GM04503 (cell line): ENCODE measurements around the gene ANAPC2.
A peak's percentile ranks its signal among the peaks of the same experiment; 100 is the strongest.
"Not testable (repeated sequence)": the region's sequence is repeated elsewhere in the genome, so short reads cannot be mapped to it uniquely, and the experiment has no call there.

Source experiments
- DNase-seq: peaks from one replicate; pipeline ENCODE4 v3.0.0-alpha.2; 2012; ENCODE audit warnings: low read depth

ANAPC2 gene

DNA sequence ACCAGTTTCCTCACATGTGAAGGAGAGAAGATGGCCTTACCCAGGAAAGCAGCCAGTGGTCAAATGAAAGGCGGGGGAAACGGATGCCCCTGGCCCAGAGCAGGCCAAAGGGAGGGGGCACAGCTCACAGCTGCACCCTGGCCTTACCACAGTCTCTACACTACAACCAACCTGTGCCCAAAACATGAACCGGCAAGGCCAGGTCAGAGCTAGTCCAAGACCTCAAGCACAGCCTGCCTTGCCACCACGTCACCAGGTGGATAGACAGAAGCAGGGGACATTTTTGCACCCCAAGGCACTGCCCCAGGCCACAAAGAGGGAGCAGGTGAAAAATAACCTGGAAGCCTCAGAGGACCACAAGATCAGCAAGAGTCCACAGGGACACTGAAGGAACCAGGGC is 44.9 kb downstream of the ANAPC2 start:
- DNase-seq, result no peak

DNA sequence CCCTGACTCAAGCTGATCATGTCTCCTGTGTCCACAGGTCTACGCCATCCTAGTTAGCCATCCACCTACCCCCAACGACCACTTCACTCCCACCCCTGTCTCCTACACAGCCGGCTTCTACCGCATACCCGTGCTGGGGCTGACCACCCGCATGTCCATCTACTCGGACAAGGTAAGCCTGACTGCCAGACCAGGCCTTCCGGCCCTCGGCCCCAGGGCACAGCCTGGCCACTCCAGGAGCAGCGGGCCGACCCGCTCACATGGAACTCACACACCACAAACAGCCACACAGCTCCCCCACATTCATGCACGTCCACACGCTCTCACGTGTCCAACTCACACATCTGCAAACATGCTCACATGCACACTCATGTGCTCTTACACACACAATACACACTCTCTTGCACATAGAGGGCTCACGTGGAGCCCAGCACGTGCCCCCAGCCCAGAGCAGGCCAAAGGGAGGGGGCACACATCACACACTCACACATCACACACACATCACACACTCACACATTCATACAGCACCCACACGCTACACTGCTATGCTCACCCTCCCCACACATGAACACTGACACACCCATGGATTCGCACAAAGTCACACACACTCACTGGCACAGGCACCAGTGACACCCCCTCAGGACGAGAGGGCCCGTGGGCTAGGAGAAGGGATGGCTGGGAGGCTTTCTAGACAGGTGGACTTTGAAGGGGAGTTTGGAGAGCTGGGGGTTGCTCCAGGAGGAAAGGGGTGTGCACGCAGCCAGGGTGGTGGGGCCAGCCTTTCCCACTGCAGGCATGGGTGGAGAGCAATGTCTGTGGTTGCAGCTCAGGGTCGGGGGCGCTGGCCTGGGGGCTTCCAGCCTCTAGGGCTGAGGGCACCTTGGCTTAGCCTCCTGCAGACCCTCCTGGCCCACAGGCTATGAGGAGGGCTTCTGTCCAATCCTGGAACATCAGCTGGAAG is 46.1 kb downstream of the ANAPC2 start:
- DNase-seq, result no peak

- DNase-seq, result no peak
Measured at GRCh38 chr9:137141050-137141810, 47.1 kb downstream of the ANAPC2 start.

DNA sequence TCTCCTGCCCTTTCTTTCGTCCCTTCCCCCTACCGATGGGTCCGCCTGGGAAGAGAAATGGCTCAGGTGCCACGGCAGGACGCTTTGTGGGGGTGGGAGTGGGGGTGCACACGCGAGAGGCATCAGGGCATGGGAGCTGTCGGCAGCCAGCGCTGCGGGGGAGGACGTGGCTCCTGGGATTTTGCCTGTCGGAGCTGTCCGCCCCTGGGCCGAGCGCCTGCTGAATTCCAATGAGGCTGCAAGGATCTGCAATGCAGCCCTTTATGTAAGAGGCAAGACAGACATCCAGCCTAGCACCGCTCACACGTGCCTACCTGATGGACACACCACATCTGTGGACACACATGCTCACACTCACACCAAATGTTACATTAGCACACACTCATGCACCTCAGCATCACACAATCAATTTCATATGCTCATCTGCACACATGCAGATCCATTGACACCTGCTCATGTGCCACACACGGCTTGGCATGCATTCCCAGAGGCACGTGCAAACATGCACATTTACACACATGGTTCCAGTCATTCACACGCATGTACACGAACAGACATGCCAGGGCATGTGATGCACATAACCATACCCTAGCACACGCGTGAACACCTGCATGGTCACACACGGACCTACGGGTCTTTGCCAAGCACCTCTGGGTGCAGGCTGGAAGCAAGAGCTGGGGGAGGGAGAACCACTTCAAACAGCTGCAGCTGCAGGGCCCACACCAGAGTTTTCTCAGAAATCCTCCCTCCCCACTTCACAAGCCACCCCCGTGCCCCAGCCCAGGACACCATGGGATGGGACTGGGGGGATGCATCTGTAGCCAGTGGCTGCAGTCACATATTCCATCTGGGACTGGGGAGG is 48.0 kb downstream of the ANAPC2 start:
- no peak for DNase-seq

GRCh38 chr9:137139468-137140150 is 48.8 kb downstream of the ANAPC2 start:
- no peak for DNase-seq

DNA sequence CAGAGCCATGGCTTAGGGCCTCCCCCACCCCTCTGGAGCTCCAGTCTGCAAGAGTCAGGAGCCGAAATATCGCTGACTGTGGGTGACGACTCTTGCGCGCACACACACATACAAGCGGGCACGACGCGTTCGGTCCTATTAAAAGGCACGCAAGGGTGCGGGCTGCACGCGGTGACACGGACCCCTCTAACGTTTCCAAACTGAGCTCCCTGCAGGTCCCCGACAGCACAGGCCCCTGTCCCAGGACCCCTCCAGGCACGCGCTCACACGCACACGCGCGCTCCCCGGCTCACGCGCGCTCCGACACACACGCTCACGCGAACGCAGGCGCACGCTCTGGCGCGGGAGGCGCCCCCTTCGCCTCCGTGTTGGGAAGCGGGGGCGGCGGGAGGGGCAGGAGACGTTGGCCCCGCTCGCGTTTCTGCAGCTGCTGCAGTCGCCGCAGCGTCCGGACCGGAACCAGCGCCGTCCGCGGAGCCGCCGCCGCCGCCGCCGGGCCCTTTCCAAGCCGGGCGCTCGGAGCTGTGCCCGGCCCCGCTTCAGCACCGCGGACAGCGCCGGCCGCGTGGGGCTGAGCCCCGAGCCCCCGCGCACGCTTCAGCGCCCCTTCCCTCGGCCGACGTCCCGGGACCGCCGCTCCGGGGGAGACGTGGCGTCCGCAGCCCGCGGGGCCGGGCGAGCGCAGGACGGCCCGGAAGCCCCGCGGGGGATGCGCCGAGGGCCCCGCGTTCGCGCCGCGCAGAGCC is 49.5 kb downstream of the ANAPC2 start, which contains the start of gene GRIN1:
GRIN1 (plus strand) TSS at position 433 of the 746 bp plus-strand sequence. CDS start 333 bp downstream, outside the sequence.
- no peak for DNase-seq

- no peak for DNase-seq
Measured at GRCh38 chr9:137138058-137138721, 50.2 kb downstream of the ANAPC2 start.

DNA sequence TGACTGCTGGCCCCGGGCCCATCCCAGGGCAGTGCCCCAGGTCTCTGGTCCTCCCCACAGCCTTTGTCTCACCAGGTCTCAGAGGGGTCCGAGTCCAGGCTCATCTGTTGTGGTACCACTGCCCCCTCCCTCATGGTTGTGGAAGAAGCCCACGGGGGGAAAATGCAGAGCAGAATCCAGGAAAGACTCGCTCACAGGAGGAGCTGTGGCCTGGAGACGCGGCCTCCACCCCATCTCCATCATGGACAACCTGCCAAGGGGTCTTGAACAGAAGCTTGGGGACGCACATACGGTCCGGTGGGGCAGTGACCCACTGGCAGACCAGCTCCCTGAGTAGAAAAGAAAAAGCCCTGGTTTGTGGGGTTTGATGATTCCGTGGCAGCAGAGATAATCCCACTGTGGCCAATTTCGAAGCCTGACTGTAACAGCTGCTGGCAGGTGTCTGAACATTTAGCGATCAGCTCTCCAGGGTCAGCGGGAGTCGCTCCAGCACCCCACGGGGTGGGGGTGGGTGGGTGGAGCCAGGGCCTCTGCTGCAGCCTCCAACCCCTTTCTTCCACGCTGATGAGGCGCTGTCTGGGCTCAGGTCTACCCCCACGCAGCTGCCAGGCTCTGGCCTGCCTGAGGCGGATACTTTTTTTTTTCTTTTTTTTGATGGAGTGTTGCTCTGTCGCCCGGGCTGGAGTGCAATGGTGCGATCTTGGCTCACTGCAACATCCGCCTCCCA is 51.3 kb downstream of the ANAPC2 start:
- DNase-seq, result no peak

DNA sequence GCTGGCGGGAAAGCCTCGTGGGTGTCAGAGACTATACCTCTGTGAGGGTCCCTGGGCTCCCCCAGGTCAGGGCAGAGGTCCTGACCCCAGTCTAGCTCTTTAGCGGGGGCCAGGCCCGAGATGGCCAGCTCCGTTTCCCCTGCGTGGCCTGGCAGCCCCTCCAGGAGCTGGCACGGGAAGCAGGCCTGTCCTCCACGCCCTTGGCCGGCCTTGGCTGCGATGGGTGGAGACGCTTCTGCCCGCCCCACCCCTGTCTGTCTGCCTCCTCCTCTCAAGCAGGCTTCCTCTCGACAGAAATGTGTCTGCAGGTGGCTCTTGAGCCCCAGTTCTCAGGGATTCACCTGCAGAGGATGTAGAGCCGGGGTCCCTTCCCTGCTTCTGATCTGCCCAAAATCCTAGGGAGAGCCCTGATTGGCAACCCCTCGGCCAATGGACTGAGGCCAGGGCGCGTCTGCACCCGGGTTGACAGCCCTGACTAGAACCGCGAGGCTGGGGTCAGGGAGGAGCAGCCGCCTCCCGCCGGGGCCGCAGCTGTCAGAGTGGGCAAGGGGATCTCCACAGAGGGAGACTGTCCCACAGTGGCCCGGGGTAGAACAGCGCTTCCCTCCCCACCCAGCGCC is 52.0 kb downstream of the ANAPC2 start:
- no peak for DNase-seq

DNA sequence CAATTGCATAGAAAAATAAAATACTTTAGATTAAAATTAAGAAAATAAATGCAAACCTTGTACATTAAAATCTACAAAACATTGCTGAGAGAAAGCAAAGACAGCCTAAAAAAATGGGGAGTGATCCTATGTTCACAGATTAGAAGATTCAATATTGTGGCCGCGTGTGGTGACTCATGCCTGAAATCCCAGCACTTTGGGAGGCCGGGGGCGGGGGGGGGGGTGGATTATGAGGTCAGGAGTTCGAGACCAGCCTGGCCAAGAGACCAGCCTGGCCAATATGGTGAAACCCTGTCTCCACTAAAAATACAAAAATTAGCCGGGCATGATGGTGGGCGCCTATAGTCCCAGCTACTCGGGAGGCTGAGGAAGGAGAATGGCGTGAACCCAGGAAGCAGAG is 53.2 kb downstream of the ANAPC2 start:
- not testable (repeated sequence) for DNase-seq

GRCh38 chr9:137134191-137134590 is 54.2 kb downstream of the ANAPC2 start:
- DNase-seq, result no peak

DNA sequence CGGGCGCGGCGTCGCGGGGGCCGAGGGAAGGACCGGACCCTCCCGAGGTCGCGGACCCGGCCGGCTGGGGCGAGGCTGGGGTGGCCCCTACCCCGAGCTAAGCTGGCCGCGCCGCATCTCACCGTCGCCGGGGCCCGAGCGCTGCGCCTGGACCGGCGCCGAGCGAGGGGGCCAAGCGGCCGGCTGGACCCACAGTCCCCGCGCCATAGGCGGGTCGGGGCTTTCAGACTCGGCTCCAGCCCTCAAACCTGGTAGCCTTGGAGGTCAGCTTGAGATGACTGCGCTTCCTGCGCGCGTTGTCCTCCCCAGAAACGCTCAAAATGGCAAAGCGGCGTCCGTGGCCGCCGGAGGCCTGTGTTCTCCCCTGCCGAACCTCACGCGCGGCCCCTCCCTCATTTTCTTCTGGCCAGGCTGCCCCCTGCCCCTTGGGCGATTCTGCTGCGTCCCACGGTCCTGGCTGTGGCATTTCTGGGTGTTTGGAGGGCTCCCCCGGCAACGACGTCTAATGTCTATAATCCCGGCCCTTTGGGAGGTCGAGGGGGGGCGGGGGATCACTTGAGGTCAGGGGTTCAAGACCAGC is 58.1 kb downstream of the ANAPC2 start:
- no peak for DNase-seq

DNA sequence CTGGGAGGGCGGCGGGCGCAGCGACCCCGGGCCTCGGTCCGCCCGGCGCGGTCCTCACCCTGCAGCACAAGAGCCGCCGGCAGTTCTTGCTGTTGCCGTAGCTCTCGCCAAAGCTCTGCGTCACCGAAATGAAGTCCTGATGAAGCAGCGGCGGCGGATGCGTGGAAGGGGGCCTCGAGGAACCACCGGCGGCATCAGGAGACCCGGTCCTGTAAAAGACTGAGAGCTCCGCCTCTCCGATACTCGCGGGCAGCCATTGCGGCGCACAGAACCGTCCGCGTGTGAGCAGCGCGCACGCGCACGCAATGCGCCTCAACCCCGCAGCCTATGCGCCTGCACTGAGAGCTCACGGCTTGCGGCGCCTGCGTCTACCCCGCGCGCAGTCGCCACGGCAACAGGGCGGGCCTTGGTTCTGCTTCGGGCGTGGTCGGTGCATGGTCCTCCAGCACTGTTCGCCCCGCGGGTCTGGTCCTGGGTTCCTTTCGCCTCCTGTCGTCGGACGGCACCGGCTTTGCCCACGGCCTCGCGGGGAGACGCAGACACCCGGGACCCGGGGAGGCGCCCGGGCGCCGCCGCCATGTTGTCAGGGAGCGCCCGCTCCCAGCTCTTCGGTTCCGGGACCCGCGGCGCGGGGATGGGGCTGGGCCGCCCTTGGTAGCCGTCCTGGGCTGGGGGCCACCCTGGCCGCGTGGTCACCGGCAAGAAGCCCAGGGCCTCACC is 58.7 kb downstream of the ANAPC2 start:
- peak; percentile 60 for DNase-seq

DNA sequence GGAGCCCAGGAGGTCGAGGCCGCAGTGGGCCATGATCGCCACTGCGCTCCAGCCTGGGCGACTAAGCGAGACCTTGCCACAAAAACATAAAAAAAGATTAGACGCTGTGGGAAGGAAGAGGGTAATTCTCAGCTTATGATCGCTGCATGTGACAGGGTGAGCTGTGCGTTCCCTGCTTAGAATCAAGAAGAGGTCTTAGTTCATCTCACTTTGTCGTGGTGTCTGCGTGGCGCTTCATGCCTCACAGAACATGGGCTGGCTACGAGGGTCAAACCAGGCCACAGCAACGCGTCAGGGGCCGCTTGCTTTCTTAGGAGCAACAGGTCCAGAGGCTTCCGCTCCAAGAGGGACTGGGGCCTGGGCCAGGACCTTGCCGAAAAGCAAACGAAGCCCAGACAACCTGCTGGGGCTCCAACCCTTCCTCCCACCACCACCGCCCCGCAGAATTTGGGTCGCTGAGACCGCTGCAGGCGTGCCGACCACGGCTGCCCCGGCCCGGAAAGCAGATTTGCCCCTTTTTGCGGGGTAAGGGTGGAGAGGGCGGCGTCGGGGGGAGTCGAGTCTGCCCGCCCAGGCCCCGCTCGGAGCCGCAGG is 59.4 kb downstream of the ANAPC2 start:
- DNase-seq, result no peak

GRCh38 chr9:137128158-137128861 is 60.0 kb downstream of the ANAPC2 start:
- DNase-seq, result no peak

GRCh38 chr9:137127301-137128157 is 60.8 kb downstream of the ANAPC2 start:
- DNase-seq, result no peak
